22Rv1 (cell line): ENCODE results near the gene TRAF7.

ENCODE experiments used
- H3K27ac ChIP-seq: fragments of 450-650 bp; 2 replicates; pipeline ENCODE4 v1.5.1; 2017
- CTCF ChIP-seq: fragments of 450-650 bp; IDR thresholded peaks from 2 replicates; pipeline ENCODE4 v1.5.1; 2017; ENCODE audit warnings: mild to moderate bottlenecking
- ZFX ChIP-seq: fragments of 450-650 bp; IDR thresholded peaks from 2 replicates; pipeline ENCODE4 v1.6.1; 2017; ENCODE audit warnings: antibody characterized with exemption, borderline replicate concordance

The TRAF7 gene

GRCh38 chr16:2190002-2190658 is 34.5 kb downstream of the TRAF7 start:
- no peak overlapping the region for H3K27ac ChIP-seq
- TF ChIP-seq CTCF (no peak), ZFX (no peak)

- H3K27ac ChIP-seq: no peak overlapping the region
- no peak for TF ChIP-seq CTCF
- TF ChIP-seq ZFX: no peak
Measured at GRCh38 chr16:2190659-2191445, 35.3 kb downstream of the TRAF7 start.

GRCh38 chr16:2191446-2191706 is 35.8 kb downstream of the TRAF7 start:
- H3K27ac ChIP-seq: no peak overlapping the region
- no peak for TF ChIP-seq CTCF
- TF ChIP-seq ZFX: no peak

GRCh38 chr16:2194166-2194834 is 38.7 kb downstream of the TRAF7 start:
- no peak for TF ChIP-seq ZFX
- TF ChIP-seq CTCF: no peak
- H3K27ac ChIP-seq: 0 out of 2 replicates have a peak overlapping the region, but pooled peaks have one; percentile 50

GRCh38 chr16:2194852-2195321 is 39.3 kb downstream of the TRAF7 start:
- TF ChIP-seq CTCF (peak; percentile 70), ZFX (no peak)

GRCh38 chr16:2195322-2196161 is 40.0 kb downstream of the TRAF7 start:
- TF ChIP-seq ZFX: no peak
- TF ChIP-seq CTCF: no peak
- peak overlapping the region; percentile 50 for H3K27ac ChIP-seq

More at GRCh38 chr16:2194852-2195321, 39.3 kb downstream of the TRAF7 start:
- peak overlapping the region; percentile 50 for H3K27ac ChIP-seq
